Brain pericyte (primary cell): ENCODE data around the gene RFLNA.

Source experiments
- DNase-seq: peaks from one replicate; pipeline ENCODE4 v3.0.0-alpha.2; 2012; ENCODE audit warnings: low read depth, low spot score

The RFLNA gene

DNA sequence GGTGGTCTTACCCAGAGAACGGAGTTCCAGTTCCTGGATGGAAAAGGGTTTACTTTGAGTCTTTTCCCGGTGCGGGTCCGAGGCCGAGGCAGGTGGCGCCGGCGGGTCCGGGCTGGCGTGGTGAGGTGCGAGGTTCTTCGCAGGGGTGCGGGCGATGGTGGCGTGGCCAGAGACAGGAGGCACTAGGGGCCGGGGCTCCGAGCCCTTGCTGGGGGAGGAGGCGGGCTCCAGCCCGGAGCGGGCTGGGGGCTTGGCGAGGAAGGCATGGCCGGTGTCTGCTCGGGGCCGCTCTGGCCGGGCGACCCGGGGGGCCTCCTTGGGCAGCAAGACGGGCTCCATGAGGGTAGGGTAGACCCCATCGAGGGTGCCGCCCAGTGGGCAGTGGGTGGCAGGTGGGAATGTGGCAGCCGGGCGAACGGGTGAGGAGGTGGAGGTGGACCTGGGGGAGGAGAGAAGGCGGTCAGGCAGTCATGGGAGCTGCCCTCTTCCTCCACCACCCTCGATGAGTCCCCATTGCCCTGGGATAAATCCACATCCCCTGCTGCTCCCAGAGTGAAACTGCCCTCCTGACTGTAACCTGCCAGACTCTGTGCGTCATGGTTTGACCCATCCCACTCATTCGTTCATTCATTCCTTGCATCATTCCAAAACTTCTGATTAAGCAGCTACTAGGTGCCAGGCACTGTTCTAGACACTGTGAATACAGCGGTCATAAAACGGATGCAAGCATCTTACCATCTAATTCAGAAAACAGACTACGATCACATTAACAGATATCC is 42.0 kb downstream of the RFLNA start:
- no peak for DNase-seq

DNA sequence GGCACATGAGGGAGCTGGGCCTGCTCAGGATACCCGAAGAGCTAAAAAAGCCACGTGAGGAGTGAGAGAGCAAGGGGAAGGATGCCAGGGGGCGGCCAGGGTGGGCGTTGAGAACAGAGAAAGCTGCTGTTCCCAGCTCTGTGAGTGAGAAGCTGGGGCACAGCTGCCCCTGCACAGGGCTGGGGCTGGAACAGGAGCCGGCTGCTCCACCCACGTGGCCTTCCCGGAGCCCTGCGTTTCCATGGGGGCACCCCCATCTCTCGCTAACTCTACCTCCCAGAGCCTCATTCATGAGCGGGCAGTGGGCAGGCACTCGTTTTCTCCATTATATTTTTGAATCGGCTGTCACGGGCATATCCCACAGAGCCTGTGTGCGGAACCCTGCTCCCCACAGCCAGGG is 42.7 kb downstream of the RFLNA start:
- DNase-seq, result no peak

DNA sequence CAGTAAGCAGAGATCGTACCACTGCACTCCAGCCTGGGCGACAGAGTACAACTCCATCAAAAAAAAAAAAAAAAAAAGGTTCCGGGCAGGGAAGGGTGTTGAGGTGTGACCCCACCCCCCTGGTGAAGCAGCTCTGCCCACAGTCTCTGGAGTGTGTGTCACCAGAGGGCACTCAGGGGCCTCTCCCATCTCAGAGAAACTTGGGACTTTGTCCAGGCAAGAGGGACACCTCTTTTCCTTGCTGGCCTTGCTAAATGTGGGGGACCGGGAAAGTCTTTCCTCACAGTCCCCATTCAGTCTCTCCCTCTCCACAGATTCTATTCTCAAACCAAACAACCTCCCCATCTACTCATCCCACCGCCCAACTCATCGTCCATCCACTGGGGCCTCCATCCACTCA is 43.6 kb downstream of the RFLNA start:
- no peak for DNase-seq

DNA sequence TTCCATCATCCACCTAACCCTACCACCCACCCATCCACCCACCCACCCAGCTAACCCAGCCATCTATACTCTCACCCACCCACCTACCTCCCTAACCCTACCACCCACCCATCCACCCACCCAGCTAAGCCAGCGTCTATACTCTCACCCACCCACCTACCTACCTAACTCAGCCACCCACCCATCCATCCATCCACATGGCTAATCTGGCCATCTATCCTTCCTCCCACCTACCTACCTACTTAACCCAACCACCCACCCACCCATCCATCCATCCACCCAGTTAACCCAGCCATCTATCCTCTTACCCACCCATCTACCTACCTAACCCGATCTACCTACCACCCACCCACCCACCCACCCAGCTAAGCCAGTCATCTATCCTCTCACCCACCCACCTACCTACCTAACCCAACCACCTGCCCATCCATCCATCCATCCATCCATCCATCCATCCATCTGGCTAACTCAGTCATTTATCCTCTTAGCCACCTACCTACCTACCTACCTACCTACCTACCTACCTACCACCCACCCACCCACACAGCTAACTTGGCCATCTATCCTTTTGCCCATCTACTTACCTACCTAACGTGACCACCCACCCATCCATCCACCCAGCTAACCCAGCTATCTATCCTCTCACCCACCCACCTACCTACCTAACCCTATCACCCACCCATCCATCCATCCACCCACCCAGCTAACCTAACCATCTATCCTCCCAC is 44.1 kb downstream of the RFLNA start:
- no peak for DNase-seq

DNA sequence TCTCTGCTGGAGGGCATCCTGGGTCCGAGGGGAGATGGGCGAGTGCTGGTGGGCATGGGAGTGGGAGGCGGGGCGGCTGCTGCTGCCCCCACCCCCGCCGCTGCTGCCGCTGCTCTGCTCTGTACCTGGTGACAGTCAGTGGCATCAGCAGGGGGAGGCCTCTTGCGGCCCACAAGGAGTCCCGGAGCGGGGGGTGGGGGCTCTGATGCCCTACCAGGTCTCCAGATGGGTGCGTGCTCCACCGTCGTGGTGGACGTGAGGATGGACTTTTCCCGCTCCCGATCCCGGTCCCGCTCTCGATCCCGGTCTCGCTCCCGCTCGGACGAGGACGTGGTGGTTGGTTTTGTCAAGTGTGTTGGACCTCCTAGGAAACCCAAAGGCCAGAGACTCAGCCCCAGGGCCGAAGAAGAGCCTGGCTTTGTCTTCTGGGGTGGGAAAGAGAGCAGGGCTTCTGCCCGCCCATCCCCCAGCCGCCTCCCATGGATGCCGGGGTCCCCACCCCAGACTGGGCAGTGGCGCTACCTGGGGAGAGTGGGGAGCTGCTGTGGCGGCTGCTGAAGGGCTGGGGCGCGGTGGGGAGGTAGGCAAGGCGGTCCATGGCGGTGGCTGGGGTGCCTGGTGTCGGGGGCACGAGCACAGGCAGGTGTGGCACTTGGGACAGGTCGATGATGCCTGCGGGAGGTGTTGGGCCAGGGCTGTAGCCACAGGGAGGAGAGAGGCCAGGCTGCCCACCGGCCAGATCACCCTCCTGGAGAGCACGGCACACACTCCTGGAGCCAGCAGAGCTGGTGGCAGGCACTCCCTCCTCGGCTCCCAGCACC is 45.4 kb downstream of the RFLNA start:
- no peak for DNase-seq

DNA sequence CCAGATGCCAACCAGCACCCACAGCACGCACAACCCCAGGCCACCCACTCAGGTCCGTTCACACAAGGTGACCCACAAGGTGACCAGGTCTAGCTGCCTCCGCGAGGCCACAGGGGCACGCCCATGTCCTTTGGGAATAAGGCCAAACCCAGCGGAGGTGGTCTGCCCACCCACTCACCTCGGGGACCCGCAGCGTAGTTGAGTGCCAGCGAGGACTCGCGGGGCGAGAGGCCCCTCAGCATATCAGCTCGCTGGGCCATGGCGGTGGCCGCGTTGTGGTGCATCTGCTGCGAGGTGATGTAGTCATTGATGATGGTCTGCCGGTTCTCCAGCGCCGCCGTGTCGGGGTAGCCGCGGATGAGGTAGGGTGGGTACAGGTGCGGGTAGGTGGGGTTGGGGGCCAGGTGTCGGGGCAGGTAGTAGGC is 46.8 kb downstream of the RFLNA start:
- DNase-seq, result no peak

DNA sequence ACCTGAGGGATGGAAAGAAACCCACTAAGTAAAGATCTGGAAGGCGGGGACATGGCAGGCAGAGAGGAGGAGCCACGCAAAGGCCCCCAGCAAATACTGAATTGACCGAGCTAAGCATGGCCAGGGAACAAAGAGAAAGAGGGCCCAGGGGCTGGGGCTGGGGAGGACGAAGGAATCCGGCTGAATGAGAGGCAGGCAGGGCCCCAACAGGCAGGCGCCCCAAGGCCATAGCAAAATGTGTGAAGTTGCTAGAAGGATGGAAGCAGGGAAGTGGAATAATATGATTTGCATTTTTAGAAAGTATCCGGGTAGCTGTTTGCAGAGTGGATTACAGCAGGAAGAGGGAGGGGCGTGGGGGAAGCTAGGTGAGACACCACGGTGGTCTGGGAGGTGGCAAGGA is 49.1 kb downstream of the RFLNA start:
- DNase-seq, result no peak

DNA sequence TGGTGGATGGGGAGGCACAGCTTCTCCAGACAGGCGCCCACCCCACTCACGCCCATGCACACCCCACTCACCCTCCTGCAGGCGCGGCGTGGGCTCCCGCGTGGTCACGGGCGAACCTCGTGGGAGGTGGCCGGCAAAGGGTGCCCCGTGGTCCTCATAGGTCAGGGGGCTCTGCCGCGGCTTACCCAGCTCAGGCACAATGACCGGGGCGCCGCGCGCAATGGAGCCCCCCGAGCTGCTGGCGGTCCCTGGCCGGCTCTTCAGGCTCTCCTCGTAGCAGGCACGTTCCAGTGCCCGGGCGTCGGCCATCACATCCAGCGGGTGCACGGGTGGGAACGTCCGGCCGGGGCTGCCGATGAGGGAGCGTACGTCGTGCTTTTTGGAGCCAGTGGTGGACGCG is 49.6 kb downstream of the RFLNA start:
- no peak for DNase-seq

DNA sequence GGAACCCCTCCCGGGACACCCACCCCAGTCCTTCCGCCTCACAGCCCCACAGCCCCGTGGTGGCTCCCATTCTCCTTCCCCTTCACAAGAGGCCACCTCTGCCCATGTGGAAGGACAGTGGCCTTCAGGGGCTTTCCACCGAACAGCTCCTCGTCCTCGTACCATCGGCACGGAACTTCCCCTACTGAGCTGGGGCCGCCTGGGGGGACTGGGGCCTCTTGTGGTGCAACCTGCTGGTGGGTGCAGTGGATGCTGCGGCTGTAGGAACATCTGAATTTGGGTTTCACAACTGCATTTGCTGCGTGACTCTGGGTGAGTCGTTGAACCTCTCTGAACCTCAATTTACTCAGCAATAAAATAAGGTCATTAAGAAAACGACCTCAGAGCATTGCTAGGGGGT is 50.9 kb downstream of the RFLNA start:
- DNase-seq, result no peak

DNA sequence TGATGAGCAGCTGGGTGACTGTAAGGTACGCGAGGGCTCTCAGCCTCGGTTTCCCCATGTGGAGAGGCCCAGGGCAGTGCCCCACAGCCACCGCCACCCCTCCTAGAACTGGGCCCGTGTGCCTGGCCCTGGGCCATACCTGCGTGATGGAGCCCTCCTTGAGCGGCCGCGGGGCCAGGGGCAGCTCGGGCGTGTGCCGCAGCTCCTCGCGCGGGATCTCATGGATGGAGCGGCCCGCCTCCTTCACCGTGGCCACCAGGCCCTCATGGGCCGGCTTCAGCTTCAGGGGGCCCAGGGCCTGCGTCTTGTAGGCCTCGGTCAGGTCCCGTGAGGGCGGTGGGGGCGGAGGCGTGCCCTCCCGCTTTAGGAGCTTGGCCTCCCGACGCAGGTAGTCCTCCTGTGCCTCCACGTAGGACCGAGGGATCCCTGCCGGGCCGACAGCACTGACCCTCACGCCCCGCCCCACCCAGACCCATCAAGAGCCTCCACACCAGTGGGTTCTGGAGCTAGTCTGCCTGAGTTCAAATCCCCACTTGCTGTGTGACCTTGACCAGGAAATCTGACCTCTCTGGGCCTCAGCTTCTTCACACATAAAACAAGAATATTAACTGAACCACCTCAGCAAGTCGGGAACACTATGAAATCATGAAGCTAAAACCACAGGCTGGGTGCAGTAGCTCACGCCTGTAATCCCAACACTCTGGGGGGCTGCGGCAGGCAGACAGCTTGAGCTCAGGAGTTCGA is 51.7 kb downstream of the RFLNA start:
- no peak for DNase-seq

DNA sequence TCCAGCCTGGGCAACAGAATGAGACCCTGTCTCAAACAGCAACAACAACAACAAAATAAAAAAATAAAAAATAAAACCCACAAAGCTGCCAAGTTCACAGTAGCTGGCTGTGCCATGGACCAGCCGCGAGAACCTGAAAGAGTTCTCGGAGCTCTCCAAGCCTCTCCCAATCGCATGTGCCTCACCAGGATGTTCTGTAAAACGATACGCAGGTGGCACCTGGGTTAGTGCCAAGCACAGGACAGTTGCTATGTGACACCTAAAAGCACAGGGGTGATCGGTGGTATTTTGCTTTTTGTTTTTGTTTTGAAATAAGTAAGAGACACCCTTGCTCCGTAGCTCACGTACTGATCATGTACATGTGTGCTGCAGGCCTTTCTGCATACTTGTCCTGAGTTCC is 52.4 kb downstream of the RFLNA start:
- DNase-seq, result no peak

DNA sequence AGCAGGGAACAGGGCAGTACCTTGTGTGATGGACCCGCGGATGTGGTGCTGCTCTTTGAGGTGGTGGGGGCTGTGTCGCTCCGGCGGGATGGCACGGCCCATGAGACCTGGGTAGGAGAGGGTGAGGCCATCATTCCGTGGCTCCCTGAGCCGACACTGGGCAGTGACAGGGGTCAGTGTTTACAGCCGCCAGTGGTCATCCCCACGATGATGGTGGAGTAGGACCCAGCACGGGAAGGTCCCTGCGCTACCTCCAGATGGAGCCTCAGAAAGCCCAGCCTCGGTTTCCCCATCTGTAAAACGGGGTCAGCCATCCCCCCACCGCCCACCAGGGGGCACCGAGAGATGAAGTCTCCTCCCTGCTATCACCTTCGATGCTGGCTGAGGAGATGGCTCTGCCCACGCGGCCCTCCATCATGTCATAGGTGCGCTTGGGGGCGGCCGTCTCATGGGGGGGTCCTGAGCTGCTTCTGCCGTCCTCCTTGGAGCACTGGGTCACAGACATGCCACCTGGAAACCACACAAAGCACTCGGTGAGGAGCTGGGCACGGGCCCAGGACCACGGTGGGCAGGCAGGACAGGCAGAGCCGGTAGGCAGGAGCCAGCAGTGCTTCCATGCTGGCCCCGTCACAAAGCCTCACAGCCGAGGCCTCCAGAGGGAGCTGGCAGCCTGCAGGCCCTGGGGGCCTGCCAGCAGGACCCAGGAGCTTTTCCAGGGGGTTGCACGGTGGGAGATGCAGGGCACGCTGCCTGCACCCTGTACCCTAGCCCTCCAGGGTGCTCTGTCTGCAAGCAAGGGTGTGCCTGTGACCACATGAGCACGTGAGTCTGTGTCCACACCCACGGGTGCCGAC is 53.1 kb downstream of the RFLNA start:
- no peak for DNase-seq

DNA sequence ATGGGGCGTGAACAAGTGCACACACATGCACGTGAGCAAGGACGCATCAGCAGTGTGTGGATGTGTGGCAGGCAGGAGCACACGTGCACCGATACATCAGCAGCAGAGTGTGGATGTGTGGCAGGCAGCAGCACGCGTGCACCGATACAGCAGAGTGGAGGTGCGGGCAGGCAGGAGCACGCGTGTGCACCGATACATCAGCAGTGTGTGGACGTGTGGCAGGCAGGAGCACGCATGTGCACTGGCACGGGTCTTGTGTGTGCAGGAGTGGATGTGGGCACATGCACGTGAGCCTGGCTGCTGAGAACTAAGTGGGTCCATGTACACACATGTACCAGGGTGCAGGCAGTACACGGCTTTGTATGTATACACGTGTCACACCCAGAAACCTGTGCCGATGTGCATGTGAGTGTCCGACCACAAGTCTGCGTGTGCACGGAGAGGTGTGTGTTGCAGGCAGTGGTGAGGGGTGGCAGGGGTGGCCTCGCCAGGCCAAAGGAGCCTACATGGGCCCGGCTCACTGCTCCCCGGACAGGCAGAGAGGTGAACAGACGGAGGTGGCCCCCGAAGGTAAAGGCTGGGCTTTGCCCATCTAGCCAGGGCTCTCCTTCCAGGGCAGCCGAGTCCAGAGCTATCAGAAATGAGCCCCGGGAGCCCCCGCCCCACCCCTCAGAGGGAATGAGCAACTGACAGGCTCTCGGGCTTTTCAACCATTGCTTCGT is 53.9 kb downstream of the RFLNA start:
- no peak for DNase-seq

DNA sequence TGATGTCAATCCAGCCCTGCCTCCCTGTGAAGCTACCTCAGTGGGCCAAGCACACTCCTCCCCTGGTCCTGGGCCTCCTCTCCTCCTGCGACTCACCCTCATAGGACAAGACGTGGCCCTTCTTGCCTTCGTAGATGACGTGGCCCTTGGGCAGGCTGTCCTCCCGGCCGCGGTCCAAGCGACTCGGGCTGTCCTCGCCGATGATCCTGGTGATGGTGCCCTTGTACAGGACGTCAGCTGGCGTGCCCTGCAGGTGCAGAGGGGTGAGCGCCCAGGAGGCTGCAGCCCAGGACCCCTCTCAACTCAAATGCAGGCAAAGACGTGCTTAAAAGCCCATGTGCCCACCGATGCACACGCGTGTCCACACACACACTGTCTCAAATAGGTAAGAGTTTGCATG is 55.6 kb downstream of the RFLNA start:
- no peak for DNase-seq

DNA sequence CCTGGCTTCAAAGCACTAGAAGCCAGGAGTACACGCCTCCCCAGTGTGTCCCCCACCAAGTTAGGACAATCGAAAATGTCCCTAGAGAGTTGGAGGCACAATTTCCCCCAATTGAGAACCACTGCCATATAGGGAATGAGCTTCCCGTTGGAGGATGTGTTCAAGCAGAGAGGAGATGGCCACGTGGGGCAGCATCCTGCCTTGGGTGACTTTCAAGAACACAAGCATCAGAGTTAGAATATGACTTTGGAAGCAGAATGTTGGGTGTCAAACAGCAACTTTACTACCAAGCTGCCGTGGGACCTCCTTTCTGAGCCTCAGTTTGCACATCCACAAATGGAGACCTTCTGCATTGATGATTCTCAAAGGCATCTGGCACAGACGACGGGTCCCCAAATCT is 56.5 kb downstream of the RFLNA start:
- DNase-seq, result no peak

DNA sequence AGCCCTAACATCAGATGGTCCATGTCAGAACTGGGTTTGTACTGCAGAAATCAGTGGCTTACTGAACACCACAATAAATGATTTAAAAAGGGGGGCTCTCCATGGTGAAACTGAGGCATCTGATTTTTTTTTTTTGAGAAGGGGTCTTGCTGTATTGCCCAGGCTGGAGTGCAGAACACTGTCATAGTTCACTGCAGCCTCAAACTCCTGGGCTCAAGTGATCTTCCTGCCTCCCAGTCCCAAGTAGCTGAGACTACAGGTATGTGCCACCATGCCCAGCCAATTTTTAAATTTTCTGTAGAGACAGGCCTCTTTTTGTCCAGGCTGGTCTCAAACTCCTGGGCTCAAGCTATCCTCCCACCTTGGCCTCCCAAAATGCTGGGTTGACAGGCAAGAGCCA is 57.4 kb downstream of the RFLNA start:
- no peak for DNase-seq

DNA sequence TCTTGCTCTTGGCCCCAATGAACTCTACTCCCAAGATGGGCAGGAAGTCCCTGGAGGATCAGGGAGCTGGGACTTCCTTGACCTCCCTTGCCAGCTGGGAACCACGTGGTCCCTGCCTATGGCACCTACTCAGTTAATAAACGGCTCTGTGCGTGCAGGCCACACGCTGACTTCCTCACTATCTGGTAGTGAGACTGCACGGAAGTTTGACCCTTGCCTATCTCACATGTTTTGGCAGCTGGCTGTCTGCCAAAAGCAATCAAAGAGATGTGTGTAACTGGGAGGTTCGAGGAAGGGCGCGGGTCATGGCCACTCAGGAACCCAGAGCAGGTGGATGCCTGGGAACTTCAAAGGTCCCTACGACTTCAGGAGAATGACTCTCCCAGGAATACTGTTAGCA is 57.9 kb downstream of the RFLNA start:
- peak; percentile 50 for DNase-seq

DNA sequence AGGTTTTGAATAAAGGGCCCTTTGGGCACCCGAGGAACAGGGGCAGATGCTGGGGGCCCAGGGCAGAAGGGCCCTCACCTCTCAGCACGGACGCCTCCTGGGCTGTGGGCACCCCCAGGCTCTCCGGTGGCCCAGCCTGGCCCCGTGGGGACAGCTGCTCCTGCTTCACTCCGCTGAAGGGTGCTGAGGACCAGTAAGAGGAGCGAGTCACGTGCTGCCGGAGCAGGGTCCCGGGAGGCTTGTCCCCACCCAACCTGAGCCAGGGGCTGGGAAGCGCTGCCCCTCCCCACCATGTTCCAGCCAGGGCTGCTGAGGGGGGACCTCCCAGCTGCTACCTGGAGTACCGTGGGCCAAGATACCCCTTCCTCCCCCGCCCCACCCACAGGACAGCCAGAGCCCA is 59.5 kb downstream of the RFLNA start:
- no peak for DNase-seq

DNA sequence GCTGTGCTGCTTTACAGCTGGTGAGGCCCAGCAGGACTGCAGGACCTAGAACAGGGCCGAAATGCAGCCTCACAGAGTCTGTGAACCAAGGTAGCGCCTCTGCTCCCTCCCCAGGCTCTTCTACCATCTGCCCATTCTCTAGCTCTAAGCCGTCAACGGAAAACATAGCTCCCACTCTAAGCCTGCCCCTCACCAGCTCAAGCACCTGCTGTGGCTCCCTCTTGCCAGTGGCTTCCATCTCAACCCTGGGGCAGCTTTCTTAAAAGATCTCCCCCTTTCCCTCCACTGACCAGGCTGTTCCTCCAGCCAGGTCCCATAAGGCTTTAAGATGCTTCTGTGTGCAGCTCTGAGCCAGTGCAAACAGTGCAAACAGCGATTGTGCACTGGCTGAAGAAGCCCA is 61.3 kb downstream of the RFLNA start:
- DNase-seq, result no peak

DNA sequence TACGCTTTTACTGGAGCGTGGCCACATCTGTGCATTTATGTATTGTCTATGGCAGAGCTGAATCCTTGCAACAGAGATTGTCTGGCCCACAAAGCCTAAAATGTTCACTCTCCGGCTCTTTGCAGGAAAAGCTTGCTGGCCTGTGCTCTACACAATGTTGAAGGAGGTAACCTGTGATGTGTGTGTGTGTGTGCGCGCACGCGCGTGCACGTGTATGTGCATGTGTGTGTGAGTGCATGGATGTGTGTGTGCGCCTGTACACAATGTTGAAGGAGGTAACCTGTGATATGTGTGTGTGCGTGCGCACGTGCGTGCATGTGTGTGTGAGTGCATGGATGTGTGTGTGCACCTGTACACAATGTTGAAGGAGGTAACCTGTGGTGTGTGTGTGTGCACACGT is 62.7 kb downstream of the RFLNA start:
- DNase-seq, result no peak
